ENCODE data around the gene CELF4.

DNA sequence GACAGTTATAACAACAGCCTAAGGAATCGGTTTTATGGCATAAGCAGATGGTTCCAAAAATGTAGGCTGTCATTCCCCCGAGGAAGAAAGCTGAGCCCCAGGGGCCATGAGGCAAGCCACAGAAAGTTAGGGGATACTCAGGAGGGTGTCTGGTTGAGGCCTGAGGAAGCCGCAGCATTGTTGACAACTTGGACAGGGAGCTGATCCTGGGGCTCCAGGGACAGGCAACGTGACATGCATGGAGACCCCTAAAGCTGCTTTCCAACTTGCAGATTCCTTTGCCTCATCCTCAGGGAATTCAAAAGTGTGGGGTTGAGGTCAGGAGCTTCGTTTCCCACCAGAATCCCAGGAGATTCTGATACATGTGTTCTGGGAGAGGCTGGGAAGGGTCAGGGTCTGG, 20.9 kb downstream of the CELF4 start:
- TF ChIP-seq, protein P1, sequence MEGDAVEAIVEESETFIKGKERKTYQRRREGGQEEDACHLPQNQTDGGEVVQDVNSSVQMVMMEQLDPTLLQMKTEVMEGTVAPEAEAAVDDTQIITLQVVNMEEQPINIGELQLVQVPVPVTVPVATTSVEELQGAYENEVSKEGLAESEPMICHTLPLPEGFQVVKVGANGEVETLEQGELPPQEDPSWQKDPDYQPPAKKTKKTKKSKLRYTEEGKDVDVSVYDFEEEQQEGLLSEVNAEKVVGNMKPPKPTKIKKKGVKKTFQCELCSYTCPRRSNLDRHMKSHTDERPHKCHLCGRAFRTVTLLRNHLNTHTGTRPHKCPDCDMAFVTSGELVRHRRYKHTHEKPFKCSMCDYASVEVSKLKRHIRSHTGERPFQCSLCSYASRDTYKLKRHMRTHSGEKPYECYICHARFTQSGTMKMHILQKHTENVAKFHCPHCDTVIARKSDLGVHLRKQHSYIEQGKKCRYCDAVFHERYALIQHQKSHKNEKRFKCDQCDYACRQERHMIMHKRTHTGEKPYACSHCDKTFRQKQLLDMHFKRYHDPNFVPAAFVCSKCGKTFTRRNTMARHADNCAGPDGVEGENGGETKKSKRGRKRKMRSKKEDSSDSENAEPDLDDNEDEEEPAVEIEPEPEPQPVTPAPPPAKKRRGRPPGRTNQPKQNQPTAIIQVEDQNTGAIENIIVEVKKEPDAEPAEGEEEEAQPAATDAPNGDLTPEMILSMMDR (IDR thresholded peaks at IDR 0.05; ENCODE audit: insufficient read depth, low read length, poor library complexity, severe bottlenecking), result no peak
- no peak for TF ChIP-seq EZH2phosphoT487 (conservative IDR thresholded peaks at IDR 0.05; ENCODE audit: low read length)
